Measurements from ENCODE around the gene RPS6KA3.
A peak's percentile ranks its signal among the peaks of the same experiment; 100 is the strongest.

RPS6KA3 gene

GRCh38 chrX:20306668-20307067 is 40.0 kb upstream of the RPS6KA3 start:
- TF ChIP-seq CTCF (conservative IDR thresholded peaks at IDR 0.05; ENCODE audit: control insufficient read depth, insufficient read depth, low read depth, low read length): no peak
- H3K4me3 ChIP-seq (ENCODE audit: control insufficient read depth, low read depth, low read length): no peak overlapping the region
- DNase-seq (ENCODE audit: low read depth): no peak

- no peak overlapping the region for H3K4me3 ChIP-seq (ENCODE audit: control insufficient read depth, low read depth, low read length)
- no peak for DNase-seq (ENCODE audit: low read depth)
- no peak for TF ChIP-seq CTCF (conservative IDR thresholded peaks at IDR 0.05; ENCODE audit: control insufficient read depth, insufficient read depth, low read depth, low read length)
These were observed 34.1 kb upstream of the RPS6KA3 start for GRCh38 chrX:20300822-20301221.

- no peak for DNase-seq (ENCODE audit: low read depth)
- TF ChIP-seq CTCF (conservative IDR thresholded peaks at IDR 0.05; ENCODE audit: control insufficient read depth, insufficient read depth, low read depth, low read length): no peak
- no peak overlapping the region for H3K4me3 ChIP-seq (ENCODE audit: control insufficient read depth, low read depth, low read length)
These were observed 28.2 kb upstream of the RPS6KA3 start for GRCh38 chrX:20294957-20295356.

GRCh38 chrX:20294284-20294683 is 27.6 kb upstream of the RPS6KA3 start:
- no peak for DNase-seq (ENCODE audit: low read depth)
- TF ChIP-seq CTCF (conservative IDR thresholded peaks at IDR 0.05; ENCODE audit: control insufficient read depth, insufficient read depth, low read depth, low read length): no peak
- H3K4me3 ChIP-seq (ENCODE audit: control insufficient read depth, low read depth, low read length): no peak overlapping the region

- DNase-seq (ENCODE audit: low read depth): peak; percentile 49
- no peak for TF ChIP-seq CTCF (conservative IDR thresholded peaks at IDR 0.05; ENCODE audit: control insufficient read depth, insufficient read depth, low read depth, low read length)
- H3K4me3 ChIP-seq (ENCODE audit: control insufficient read depth, low read depth, low read length): no peak overlapping the region
These were observed 18.8 kb upstream of the RPS6KA3 start for GRCh38 chrX:20285511-20285910.

GRCh38 chrX:20284992-20285391 is 18.3 kb upstream of the RPS6KA3 start:
- H3K4me3 ChIP-seq (ENCODE audit: control insufficient read depth, low read depth, low read length): no peak overlapping the region
- TF ChIP-seq CTCF (conservative IDR thresholded peaks at IDR 0.05; ENCODE audit: control insufficient read depth, insufficient read depth, low read depth, low read length): no peak
- DNase-seq (ENCODE audit: low read depth): no peak

GRCh38 chrX:20284444-20284843 is 17.7 kb upstream of the RPS6KA3 start:
- H3K4me3 ChIP-seq (ENCODE audit: control insufficient read depth, low read depth, low read length): no peak overlapping the region
- no peak for TF ChIP-seq CTCF (conservative IDR thresholded peaks at IDR 0.05; ENCODE audit: control insufficient read depth, insufficient read depth, low read depth, low read length)
- DNase-seq (ENCODE audit: low read depth): no peak

Data from fibroblast of mammary gland (primary cell).